ENCODE results near the gene WDR54. TPM values are rescaled to one million over a fixed set of nuclear protein-coding genes. Genes with fewer than 3 reads are reported as not detected.

WDR54 gene
- total RNA-seq, 2 donors from 2014 or later = 6.1 to 6.2 TPM

DNA sequence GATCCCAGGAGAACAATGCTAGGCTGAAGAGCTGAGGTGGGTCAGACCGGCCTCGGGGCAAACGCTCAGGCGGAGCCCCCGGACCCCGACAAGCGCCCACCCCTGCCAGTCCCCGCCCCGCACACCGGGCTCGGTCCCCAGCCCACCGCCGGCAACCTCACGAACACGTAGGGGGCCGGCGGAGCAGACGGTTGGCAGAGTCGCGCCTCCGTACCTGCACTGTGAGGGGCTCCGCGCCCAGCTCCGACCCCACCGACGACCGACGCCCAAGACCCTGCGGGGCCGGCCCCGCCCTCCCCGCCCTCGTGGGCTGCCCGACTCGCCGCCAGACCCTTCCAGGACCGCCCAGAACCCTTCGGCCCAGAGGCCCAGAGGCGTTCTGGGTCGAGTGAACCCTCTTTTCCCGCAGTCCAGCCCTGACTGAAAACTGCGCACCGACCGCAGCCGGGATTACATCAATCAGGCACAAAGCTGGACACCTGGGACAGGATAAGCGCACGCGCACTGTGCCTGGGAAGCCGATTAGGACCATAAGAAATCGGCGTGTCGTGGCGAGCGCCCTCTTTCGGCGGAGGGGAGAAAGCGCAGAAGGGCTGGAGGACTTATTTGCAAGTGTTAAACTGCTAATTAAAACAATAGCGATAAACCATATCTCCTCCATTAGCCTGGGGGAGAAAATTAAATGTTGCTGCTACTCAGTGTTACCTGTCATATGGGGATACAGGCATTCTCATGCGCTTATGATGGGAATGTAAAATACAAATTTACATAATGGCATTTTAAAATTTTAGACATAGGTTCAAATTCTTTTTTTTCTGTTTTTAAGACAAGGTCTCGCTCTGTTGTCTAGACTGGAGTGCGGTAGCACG, 29.7 kb upstream of the WDR54 start:
- TF ChIP-seq, protein P1, sequence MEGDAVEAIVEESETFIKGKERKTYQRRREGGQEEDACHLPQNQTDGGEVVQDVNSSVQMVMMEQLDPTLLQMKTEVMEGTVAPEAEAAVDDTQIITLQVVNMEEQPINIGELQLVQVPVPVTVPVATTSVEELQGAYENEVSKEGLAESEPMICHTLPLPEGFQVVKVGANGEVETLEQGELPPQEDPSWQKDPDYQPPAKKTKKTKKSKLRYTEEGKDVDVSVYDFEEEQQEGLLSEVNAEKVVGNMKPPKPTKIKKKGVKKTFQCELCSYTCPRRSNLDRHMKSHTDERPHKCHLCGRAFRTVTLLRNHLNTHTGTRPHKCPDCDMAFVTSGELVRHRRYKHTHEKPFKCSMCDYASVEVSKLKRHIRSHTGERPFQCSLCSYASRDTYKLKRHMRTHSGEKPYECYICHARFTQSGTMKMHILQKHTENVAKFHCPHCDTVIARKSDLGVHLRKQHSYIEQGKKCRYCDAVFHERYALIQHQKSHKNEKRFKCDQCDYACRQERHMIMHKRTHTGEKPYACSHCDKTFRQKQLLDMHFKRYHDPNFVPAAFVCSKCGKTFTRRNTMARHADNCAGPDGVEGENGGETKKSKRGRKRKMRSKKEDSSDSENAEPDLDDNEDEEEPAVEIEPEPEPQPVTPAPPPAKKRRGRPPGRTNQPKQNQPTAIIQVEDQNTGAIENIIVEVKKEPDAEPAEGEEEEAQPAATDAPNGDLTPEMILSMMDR (IDR thresholded peaks at IDR 0.05) = peak; percentile 97
- H3K4me1 ChIP-seq (ENCODE audit: control insufficient read depth in 1 of 2, low read depth in 2 of 2) = peaks cover 19 to 43% of the 10 kb centered on the region in 2 donors
- no peaks in the 10 kb centered on the region for H3K27me3 ChIP-seq (replicated peaks; ENCODE audit: insufficient read depth)
- peak overlapping the region; percentile 78 to 87 for H3K27ac ChIP-seq
- no peaks in the 10 kb centered on the region for H3K9me3 ChIP-seq
- ATAC-seq (ENCODE audit: insufficient number of reproducible peaks, low FRiP score, low read depth) (peak; percentile 87), DNase-seq (ENCODE audit: low spot score) (peak; percentile 67)
- peak overlapping the region; percentile 86 for H3K4me3 ChIP-seq
- no peaks in the 10 kb centered on the region for H3K36me3 ChIP-seq

GRCh38 chr2:74392449-74392743, 29.1 kb upstream of the WDR54 start:
- Histone ChIP-seq H3K9me3 (no peaks in the 10 kb centered on the region), H3K4me3 (peak overlapping the region; percentile 86), H3K4me1 (ENCODE audit: control insufficient read depth in 1 of 2, low read depth in 2 of 2) (peaks cover 19 to 38% of the 10 kb centered on the region in 2 donors), H3K27ac (no peak overlapping the region), H3K36me3 (no peaks in the 10 kb centered on the region), H3K27me3 (replicated peaks; ENCODE audit: insufficient read depth) (no peaks in the 10 kb centered on the region)
- ATAC-seq (ENCODE audit: insufficient number of reproducible peaks, low FRiP score, low read depth) (no peak), DNase-seq (ENCODE audit: low spot score) (no peak)
- TF ChIP-seq, protein P1 (IDR thresholded peaks at IDR 0.05) = no peak

- no peaks in the 10 kb centered on the region for H3K27me3 ChIP-seq (replicated peaks; ENCODE audit: insufficient read depth)
- no peak for ATAC-seq (ENCODE audit: insufficient number of reproducible peaks, low FRiP score, low read depth)
- no peak overlapping the region for H3K27ac ChIP-seq
Measured at GRCh38 chr2:74393525-74393924, 28.0 kb upstream of the WDR54 start.

GRCh38 chr2:74396149-74396548, 25.4 kb upstream of the WDR54 start:
- Histone ChIP-seq H3K4me3 (no peak overlapping the region), H3K9me3 (no peaks in the 10 kb centered on the region), H3K27ac (no peak overlapping the region), H3K4me1 (ENCODE audit: control insufficient read depth in 1 of 2, low read depth in 2 of 2) (no peaks in the 10 kb centered on the region), H3K27me3 (replicated peaks; ENCODE audit: insufficient read depth) (no peaks in the 10 kb centered on the region), H3K36me3 (no peaks in the 10 kb centered on the region)
- TF ChIP-seq, protein P1 (IDR thresholded peaks at IDR 0.05) = no peak
- no peak for ATAC-seq (ENCODE audit: insufficient number of reproducible peaks, low FRiP score, low read depth)
- DNase-seq (ENCODE audit: low spot score) = no peak

More at GRCh38 chr2:74393525-74393924, 28.0 kb upstream of the WDR54 start:
- Histone ChIP-seq H3K4me1 (ENCODE audit: control insufficient read depth in 1 of 2, low read depth in 2 of 2) (peaks cover 15 to 26% of the 10 kb centered on the region in 2 donors), H3K4me3 (no peak overlapping the region), H3K9me3 (no peaks in the 10 kb centered on the region), H3K36me3 (no peaks in the 10 kb centered on the region)
- TF ChIP-seq, protein P1 (IDR thresholded peaks at IDR 0.05) = no peak
- no peak for DNase-seq (ENCODE audit: low spot score)

DNA sequence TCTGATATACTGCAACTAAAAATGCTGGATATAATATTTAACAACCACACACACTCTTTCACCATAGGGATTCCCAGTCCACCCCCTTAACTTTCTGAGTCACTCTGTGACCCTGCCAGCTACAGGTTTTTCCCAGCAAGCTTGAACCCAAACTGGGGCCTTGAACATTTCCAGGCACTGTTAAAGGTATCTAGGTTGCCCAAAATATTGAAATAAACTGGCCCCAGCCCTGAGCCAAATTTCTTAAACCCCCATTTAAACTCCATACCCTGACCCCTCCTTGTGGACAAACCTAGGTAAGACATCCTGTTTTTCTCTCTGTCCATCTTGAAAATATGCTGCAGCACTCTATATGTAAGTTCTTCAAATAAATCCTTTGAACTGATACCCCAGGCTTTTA, 21.7 kb upstream of the WDR54 start:
- Histone ChIP-seq H3K4me1 (ENCODE audit: control insufficient read depth in 1 of 2, low read depth in 2 of 2) (no peaks in the 10 kb centered on the region), H3K9me3 (no peaks in the 10 kb centered on the region), H3K27ac (no peak overlapping the region), H3K36me3 (no peaks in the 10 kb centered on the region), H3K4me3 (no peak overlapping the region), H3K27me3 (replicated peaks; ENCODE audit: insufficient read depth) (no peaks in the 10 kb centered on the region)
- DNase-seq (ENCODE audit: low spot score) = no peak
- TF ChIP-seq, protein P1 (IDR thresholded peaks at IDR 0.05) = no peak
- ATAC-seq (ENCODE audit: insufficient number of reproducible peaks, low FRiP score, low read depth) = no peak

Measured in thoracic aorta (tissue), 2 donors.